Coronary artery (tissue), 2 donors: ENCODE results near the gene MS4A15.
A peak's percentile ranks its signal among the peaks of the same experiment; 100 is the strongest.

Experiments used
- DNase-seq: peaks from one replicate; pipeline ENCODE4 v3.0.0-alpha.2; 2017; ENCODE audit warnings: low spot score
- H3K27ac ChIP-seq, 2 donors: fragments of 200-600 bp; sonication (generic); one replicate each; pipeline ENCODE4 v1.5.1; 2016 to 2019
- H3K4me3 ChIP-seq: fragments of 200-600 bp; sonication (generic); 2 replicates; pipeline ENCODE4 v1.5.1; 2016; ENCODE audit warnings: mild to moderate bottlenecking, moderate library complexity
- CTCF ChIP-seq: fragments of 200-600 bp; sonication (generic); IDR thresholded peaks from one replicate; pipeline ENCODE4 v1.5.1; 2019; ENCODE audit warnings: antibody characterized with exemption

The MS4A15 gene

GRCh38 chr11:60762851-60763691, 6.4 kb downstream of the MS4A15 start:
- TF ChIP-seq CTCF, result no peak
- Histone ChIP-seq H3K27ac (no peak overlapping the region), H3K4me3 (no peak overlapping the region)
- DNase-seq, result no peak

GRCh38 chr11:60763692-60764369, 7.2 kb downstream of the MS4A15 start:
- peak; percentile 35 for DNase-seq
- TF ChIP-seq CTCF, result no peak
- Histone ChIP-seq H3K4me3 (no peak overlapping the region), H3K27ac (no peak overlapping the region)

GRCh38 chr11:60764879-60765278, 8.2 kb downstream of the MS4A15 start:
- no peak for TF ChIP-seq CTCF
- Histone ChIP-seq H3K27ac (no peak overlapping the region), H3K4me3 (no peak overlapping the region)
- DNase-seq, result no peak

- TF ChIP-seq CTCF, result no peak
- DNase-seq, result peak; percentile 24
- Histone ChIP-seq H3K27ac (no peak overlapping the region), H3K4me3 (no peak overlapping the region)
Observed at GRCh38 chr11:60765355-60765754, 8.7 kb downstream of the MS4A15 start.

DNA sequence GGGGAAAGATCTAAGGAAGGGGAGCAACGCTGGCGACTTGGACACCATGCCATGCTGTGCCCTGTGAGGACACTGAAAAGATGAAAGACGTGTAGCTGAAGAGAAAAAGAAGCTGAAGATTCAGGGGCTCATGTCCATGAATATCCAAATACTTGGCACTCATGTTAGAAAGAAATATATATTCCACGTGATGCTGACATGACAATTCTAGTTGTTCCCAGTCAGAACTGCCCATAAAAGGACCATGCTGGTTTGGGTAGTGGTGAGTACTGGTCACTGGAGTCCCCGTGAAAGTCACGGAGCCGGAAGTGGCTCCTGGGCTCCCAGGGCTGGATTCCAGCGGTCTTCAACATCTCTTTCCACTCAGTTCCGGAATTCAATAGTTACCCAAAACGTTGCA, 9.9 kb downstream of the MS4A15 start:
- Histone ChIP-seq H3K4me3 (no peak overlapping the region), H3K27ac (no peak overlapping the region)
- TF ChIP-seq CTCF, result no peak
- DNase-seq, result no peak

GRCh38 chr11:60767388-60767811, 10.7 kb downstream of the MS4A15 start:
- no peak overlapping the region for H3K4me3 ChIP-seq
- H3K27ac ChIP-seq, result no peak overlapping the region
- no peak for DNase-seq
- no peak for TF ChIP-seq CTCF

- Histone ChIP-seq H3K27ac (no peak overlapping the region), H3K4me3 (no peak overlapping the region)
- DNase-seq, result no peak
- no peak for TF ChIP-seq CTCF
Observed at GRCh38 chr11:60768202-60768601, 11.5 kb downstream of the MS4A15 start.
